ENCODE data around the gene VWF.

GRCh38 chr12:6062757-6063735 lies 61.4 kb downstream of the VWF start:
- TF ChIP-seq EZH2 (IDR thresholded peaks at IDR 0.05) (no peak), POLR2AphosphoS5 (IDR thresholded peaks at IDR 0.05; ENCODE audit: borderline replicate concordance, low read depth, low read length) (no peak), FOXP2 (optimal IDR thresholded peaks at IDR 0.05; ENCODE audit: control extremely low read depth, extremely low read length, insufficient read depth) (no peak)
